HG03432 (cell line): ENCODE data around the gene TALDO1.
A peak's percentile ranks its signal among the peaks of the same experiment; 100 is the strongest.

ENCODE experiments used
- ATAC-seq: cut with Tn5 transposase; IDR thresholded peaks from one replicate; pipeline ENCODE4 v1.9.1; 2021; ENCODE audit warnings: mild to moderate bottlenecking, moderate library complexity; ENCODE audit not compliant: unreplicated experiment

Gene TALDO1

GRCh38 chr11:747158-748006 lies at the start of gene TALDO1:
Gene TALDO1, plus strand, starts transcription at chr11:747464. Its CDS starts 18 bp downstream, at chr11:747482.
- ATAC-seq: peak; percentile 93

GRCh38 chr11:697811-698311 lies 49.4 kb upstream of the TALDO1 start:
- ATAC-seq: no peak

GRCh38 chr11:698493-699115 lies 48.7 kb upstream of the TALDO1 start:
- ATAC-seq: no peak

- ATAC-seq: no peak
These were observed 48.2 kb upstream of the TALDO1 start for GRCh38 chr11:699116-699508.

GRCh38 chr11:699753-700152 lies 47.5 kb upstream of the TALDO1 start:
- no peak for ATAC-seq

- ATAC-seq: no peak
These were observed 45.4 kb upstream of the TALDO1 start for GRCh38 chr11:701741-702461.

- ATAC-seq: no peak
These were observed 44.5 kb upstream of the TALDO1 start for GRCh38 chr11:702462-703461.

- ATAC-seq: no peak
These were observed 43.8 kb upstream of the TALDO1 start for GRCh38 chr11:703506-703905.

GRCh38 chr11:704228-704674 lies 43.0 kb upstream of the TALDO1 start:
- no peak for ATAC-seq

GRCh38 chr11:704781-705645 lies 42.3 kb upstream of the TALDO1 start:
- no peak for ATAC-seq

- no peak for ATAC-seq
These were observed 41.4 kb upstream of the TALDO1 start, which contains the start of gene EPS8L2 for GRCh38 chr11:705646-706438. Gene EPS8L2, plus strand, starts transcription at chr11:706231. Its CDS starts 3,177 bp downstream, at chr11:709408.

- ATAC-seq: no peak
These were observed 40.8 kb upstream of the TALDO1 start for GRCh38 chr11:706439-706956.

- no peak for ATAC-seq
These were observed 40.1 kb upstream of the TALDO1 start for GRCh38 chr11:706957-707816.

GRCh38 chr11:707817-708420 lies 39.3 kb upstream of the TALDO1 start:
- ATAC-seq: no peak

GRCh38 chr11:708511-708910 lies 38.8 kb upstream of the TALDO1 start:
- no peak for ATAC-seq

GRCh38 chr11:709109-709997 lies 37.9 kb upstream of the TALDO1 start:
- ATAC-seq: no peak
